Measurements from ENCODE around the gene GUCY1A2.

GRCh38 chr11:106990331-106990730 lies 27.9 kb downstream of the GUCY1A2 start:
- no peak for TF ChIP-seq CTCF (IDR thresholded peaks at IDR 0.05; ENCODE audit: extremely low read depth in 1 of 2, insufficient read depth in 1 of 2, low read depth in 1 of 2, low read length in 2 of 2)
- TF ChIP-seq POLR2AphosphoS5 (IDR thresholded peaks at IDR 0.05; ENCODE audit: insufficient read depth, low read depth, low read length), result no peak
- TF ChIP-seq POLR2A (IDR thresholded peaks at IDR 0.05; ENCODE audit: low read depth, low read length), result no peak
- TF ChIP-seq MAX (IDR thresholded peaks at IDR 0.05; ENCODE audit: insufficient read depth, insufficient read length), result no peak
- TF ChIP-seq JUN (IDR thresholded peaks at IDR 0.05; ENCODE audit: borderline replicate concordance, insufficient read depth, insufficient read length, low read depth), result no peak
- TF ChIP-seq EZH2 (IDR thresholded peaks at IDR 0.05; ENCODE audit: borderline replicate concordance, low read depth, low read length, severe bottlenecking), result no peak
- TF ChIP-seq GATA2 (IDR thresholded peaks at IDR 0.05; ENCODE audit: insufficient read depth, insufficient read length, low read depth, low read length), result no peak
- TF ChIP-seq MYC (IDR thresholded peaks at IDR 0.05; ENCODE audit: low read depth, low read length), result no peak
